H9 (cell line): ENCODE measurements around the gene RHOA. TPM values are rescaled to one million over a fixed set of nuclear protein-coding genes. Genes with fewer than 3 reads are reported as not detected.

Experiments used
- DNase-seq: peaks from one replicate; pipeline ENCODE4 v3.0.0-alpha.2; 2017
- H2AFZ ChIP-seq: one replicate; pipeline ENCODE4 v1.6.1; 2013; ENCODE audit warnings: mild to moderate bottlenecking, low read length, control low read depth, moderate library complexity
- H2AK5ac ChIP-seq: 2 replicates; pipeline ENCODE4 v1.6.1; 2013; ENCODE audit warnings: low read length, control low read depth, mixed read lengths; ENCODE audit not compliant: insufficient read length
- H2BK120ac ChIP-seq: one replicate; pipeline ENCODE4 v1.6.1; 2013; ENCODE audit warnings: low read depth, mild to moderate bottlenecking, low read length, control low read depth, inconsistent platforms; ENCODE audit not compliant: poor library complexity, severe bottlenecking
- H2BK12ac ChIP-seq: 2 replicates; pipeline ENCODE4 v1.6.1; 2013; ENCODE audit warnings: low read length, control low read depth, mixed read lengths, low read depth; ENCODE audit not compliant: insufficient read length
- H2BK15ac ChIP-seq: 2 replicates; pipeline ENCODE4 v1.6.1; 2013; ENCODE audit warnings: low read depth, low read length, control low read depth
- H2BK20ac ChIP-seq: one replicate; pipeline ENCODE4 v1.6.1; 2013; ENCODE audit warnings: low read depth, mild to moderate bottlenecking, low read length, control low read depth, inconsistent platforms; ENCODE audit not compliant: poor library complexity, severe bottlenecking
- H2BK5ac ChIP-seq: 2 replicates; pipeline ENCODE4 v1.6.1; 2013; ENCODE audit warnings: low read length, control low read depth, mixed read lengths; ENCODE audit not compliant: insufficient read length
- H3K14ac ChIP-seq: 2 replicates; pipeline ENCODE4 v1.6.1; 2013; ENCODE audit warnings: low read length, control low read depth; ENCODE audit not compliant: insufficient read depth
- H3K18ac ChIP-seq: 2 replicates; pipeline ENCODE4 v1.6.1; 2013; ENCODE audit warnings: low read depth, mild to moderate bottlenecking, mixed read lengths, low read length, control low read depth; ENCODE audit not compliant: insufficient read length
- H3K23ac ChIP-seq: 2 replicates; pipeline ENCODE4 v1.6.1; 2013; ENCODE audit warnings: low read length, control low read depth, mixed read lengths, low read depth; ENCODE audit not compliant: insufficient read length
- H3K23me2 ChIP-seq: 2 replicates; pipeline ENCODE4 v1.6.1; 2013; ENCODE audit warnings: low read depth, mild to moderate bottlenecking, mixed read lengths, low read length, control low read depth; ENCODE audit not compliant: insufficient read length, poor library complexity, severe bottlenecking
- H3K27ac ChIP-seq: 2 replicates; pipeline ENCODE4 v1.5.1; 2013; ENCODE audit warnings: low read length, control low read depth, mixed read lengths, low read depth; ENCODE audit not compliant: insufficient read length
- H3K27me3 ChIP-seq: 2 replicates; pipeline ENCODE4 v1.6.1; 2013; ENCODE audit warnings: low read length, control low read depth, inconsistent platforms; ENCODE audit not compliant: insufficient read depth
- H3K4ac ChIP-seq: 2 replicates; pipeline ENCODE4 v1.6.1; 2013; ENCODE audit warnings: low read depth, mild to moderate bottlenecking, control low read depth, inconsistent platforms, low read length, moderate library complexity
- H3K4me1 ChIP-seq: 2 replicates; pipeline ENCODE4 v1.6.1; 2013; ENCODE audit warnings: low read length, control low read depth, inconsistent platforms; ENCODE audit not compliant: insufficient read depth
- H3K4me2 ChIP-seq: 2 replicates; pipeline ENCODE4 v1.6.1; 2013; ENCODE audit warnings: low read length, control low read depth, mixed read lengths; ENCODE audit not compliant: insufficient read length, insufficient read depth
- H3K56ac ChIP-seq: 2 replicates; pipeline ENCODE4 v1.6.1; 2013; ENCODE audit warnings: low read depth, mild to moderate bottlenecking, mixed read lengths, low read length, control low read depth; ENCODE audit not compliant: insufficient read length
- H3K79me1 ChIP-seq: 2 replicates; pipeline ENCODE4 v1.6.1; 2013; ENCODE audit warnings: low read depth, mild to moderate bottlenecking, moderate library complexity, low read length, control low read depth, inconsistent platforms; ENCODE audit not compliant: insufficient read depth, poor library complexity, severe bottlenecking
- H3K79me2 ChIP-seq: 2 replicates; pipeline ENCODE4 v1.6.1; 2013; ENCODE audit warnings: low read length, control low read depth, inconsistent platforms; ENCODE audit not compliant: insufficient read depth
- H3K9ac ChIP-seq: 2 replicates; pipeline ENCODE4 v1.6.1; 2013; ENCODE audit warnings: low read length, control low read depth, mixed read lengths; ENCODE audit not compliant: insufficient read length; ENCODE audit errors: extremely low read depth
- H3K9me3 ChIP-seq: one replicate; pipeline ENCODE4 v1.6.1; 2013; ENCODE audit warnings: low read depth, low read length, inconsistent platforms; ENCODE audit not compliant: control insufficient read depth
- H3T11ph ChIP-seq: one replicate; pipeline ENCODE4 v1.6.1; 2013; ENCODE audit warnings: mild to moderate bottlenecking, low read length, control low read depth, inconsistent platforms
- H4K20me1 ChIP-seq: one replicate; pipeline ENCODE4 v1.6.1; 2013; ENCODE audit not compliant: control insufficient read depth, insufficient read length, insufficient read depth
- H4K5ac ChIP-seq: 2 replicates; pipeline ENCODE4 v1.6.1; 2013; ENCODE audit warnings: low read depth, mild to moderate bottlenecking, mixed read lengths, low read length, control low read depth; ENCODE audit not compliant: insufficient read length
- H4K8ac ChIP-seq: replicated peaks from 2 replicates; pipeline ENCODE4 v1.6.1; 2013; ENCODE audit warnings: low read length, control low read depth, mixed read lengths, low read depth; ENCODE audit not compliant: insufficient read length
- H4K91ac ChIP-seq: 2 replicates; pipeline ENCODE4 v1.6.1; 2013; ENCODE audit warnings: low read depth, mild to moderate bottlenecking, moderate library complexity, mixed read lengths, low read length, control low read depth; ENCODE audit not compliant: insufficient read length
- H3K27ac Mint-ChIP-seq, 3 experiments: 2 replicates in 2 of 3; 3 replicates in 1 of 3; pipeline ENCODE4 v1.8.0; 2020 to 2021; ENCODE audit warnings: mixed read lengths in 3 of 3, mild to moderate bottlenecking in 1 of 3, moderate library complexity in 1 of 3
- H3K27me3 Mint-ChIP-seq: 2 replicates; pipeline ENCODE4 v1.8.0; 2021; ENCODE audit warnings: low read depth, mild to moderate bottlenecking, moderate library complexity, mixed read lengths
- H3K36me3 Mint-ChIP-seq, 3 experiments: 2 replicates in 2 of 3; 3 replicates in 1 of 3; pipeline ENCODE4 v1.8.0; 2020 to 2021; ENCODE audit warnings: low read depth in 3 of 3, mixed read lengths in 3 of 3; ENCODE audit not compliant: insufficient read depth in 1 of 3
- H3K4me1 Mint-ChIP-seq, 2 experiments: 2 replicates each; pipeline ENCODE4 v1.8.0; 2020; ENCODE audit warnings: mixed read lengths in 2 of 2
- H3K4me3 Mint-ChIP-seq, 2 experiments: 2 replicates in 1 of 2; 3 replicates in 1 of 2; pipeline ENCODE4 v1.8.0; 2020 to 2021; ENCODE audit warnings: mild to moderate bottlenecking in 2 of 2, mixed read lengths in 2 of 2, moderate library complexity in 1 of 2
- H3K9me3 Mint-ChIP-seq, 2 experiments: 2 replicates in 1 of 2; 3 replicates in 1 of 2; pipeline ENCODE4 v1.8.0; 2020; ENCODE audit warnings: mild to moderate bottlenecking in 2 of 2, mixed read lengths in 2 of 2, moderate library complexity in 1 of 2
- WGBS: extraction: QIAGEN DNeasy Blood & Tissue Kit; methylation state at CpG from one replicate; pipeline ENCODE4 v1.1.7; 2013; ENCODE audit warnings: missing lambda C conversion rate, low lambda C conversion rate, mixed read lengths; ENCODE audit not compliant: insufficient read length; ENCODE audit errors: extremely low coverage; 5-methylcytosine and 5-hydroxymethylcytosine counted together
- total RNA-seq: library from RNA; stranded (reverse); gene quantifications from 2 replicates; pipeline ENCODE4 v1.2.1, GENCODE V29; 2021
- TF ChIP-seq, protein P1 (sequence below): fragments of 200-600 bp; sonication (generic); conservative IDR thresholded peaks from 3 replicates; pipeline ENCODE4 v1.8.0; 2021; ENCODE audit warnings: antibody characterized with exemption, mild to moderate bottlenecking

RHOA gene
- total RNA-seq, 1 experiment from 2014 or later = 403 TPM

DNA sequence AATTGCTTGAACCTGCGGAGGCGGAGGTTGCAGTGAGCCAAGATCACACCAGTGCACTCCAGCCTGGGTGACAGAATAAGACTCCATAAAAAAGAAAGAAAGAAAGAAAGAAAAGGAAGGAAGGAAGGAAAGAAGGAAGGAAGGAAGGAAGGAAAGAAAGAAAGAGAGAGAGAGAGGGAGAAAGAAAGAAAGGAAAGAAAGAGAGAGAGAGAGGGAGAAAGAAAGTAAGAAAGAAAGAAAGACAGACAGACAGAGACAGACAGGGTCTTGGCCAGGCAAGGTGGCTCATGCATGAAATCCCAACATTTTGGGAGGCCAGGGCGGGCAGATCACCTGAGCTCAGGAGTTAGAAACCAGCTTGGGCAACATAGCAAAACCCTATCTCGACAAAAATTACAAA, 41.8 kb upstream of the RHOA start:
- Histone ChIP-seq H3K23me2 (no peaks in the 10 kb centered on the region), H4K91ac (no peak overlapping the region), H3K79me1 (no peaks in the 10 kb centered on the region), H2BK20ac (no peak overlapping the region), H3K27me3 (no peaks in the 10 kb centered on the region), H3K4ac (no peak overlapping the region), H2AFZ (no peak overlapping the region), H3K9me3 (no peaks in the 10 kb centered on the region), H2BK12ac (no peak overlapping the region), H4K5ac (no peak overlapping the region), H3K79me2 (no peaks in the 10 kb centered on the region), H2BK5ac (no peak overlapping the region), H2AK5ac (no peak overlapping the region), H2BK15ac (no peak overlapping the region), H3K18ac (no peak overlapping the region), H3K14ac (no peak overlapping the region), H3T11ph (no peak overlapping the region), H3K9ac (no peak overlapping the region), H3K27ac (no peak overlapping the region), H3K4me1 (peaks cover under 1% of the 10 kb centered on the region; the same call in 1 of the 2 replicates), H3K23ac (no peak overlapping the region), H4K8ac (no peak overlapping the region), H2BK120ac (no peak overlapping the region), H3K56ac (no peak overlapping the region), H3K4me2 (no peak overlapping the region), H4K20me1 (no peaks in the 10 kb centered on the region)
- Mint-ChIP-seq H3K9me3 (no peaks in the 10 kb centered on the region), H3K27ac (no peak overlapping the region), H3K27me3 (peaks cover 2% of the 10 kb centered on the region; the same call in 1 of the 2 replicates), H3K4me1 (peaks cover 15 to 18% of the 10 kb centered on the region in 2 experiments), H3K4me3 (no peak overlapping the region), H3K36me3 (no peaks in the 10 kb centered on the region)
- TF ChIP-seq, protein P1, sequence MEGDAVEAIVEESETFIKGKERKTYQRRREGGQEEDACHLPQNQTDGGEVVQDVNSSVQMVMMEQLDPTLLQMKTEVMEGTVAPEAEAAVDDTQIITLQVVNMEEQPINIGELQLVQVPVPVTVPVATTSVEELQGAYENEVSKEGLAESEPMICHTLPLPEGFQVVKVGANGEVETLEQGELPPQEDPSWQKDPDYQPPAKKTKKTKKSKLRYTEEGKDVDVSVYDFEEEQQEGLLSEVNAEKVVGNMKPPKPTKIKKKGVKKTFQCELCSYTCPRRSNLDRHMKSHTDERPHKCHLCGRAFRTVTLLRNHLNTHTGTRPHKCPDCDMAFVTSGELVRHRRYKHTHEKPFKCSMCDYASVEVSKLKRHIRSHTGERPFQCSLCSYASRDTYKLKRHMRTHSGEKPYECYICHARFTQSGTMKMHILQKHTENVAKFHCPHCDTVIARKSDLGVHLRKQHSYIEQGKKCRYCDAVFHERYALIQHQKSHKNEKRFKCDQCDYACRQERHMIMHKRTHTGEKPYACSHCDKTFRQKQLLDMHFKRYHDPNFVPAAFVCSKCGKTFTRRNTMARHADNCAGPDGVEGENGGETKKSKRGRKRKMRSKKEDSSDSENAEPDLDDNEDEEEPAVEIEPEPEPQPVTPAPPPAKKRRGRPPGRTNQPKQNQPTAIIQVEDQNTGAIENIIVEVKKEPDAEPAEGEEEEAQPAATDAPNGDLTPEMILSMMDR = no peak
- WGBS = no CpG with 5 or more reads among the region's 4 CpGs
- no peak for DNase-seq
